Esophagus muscularis mucosa (tissue), 4 donors: Measurements from ENCODE around the gene HAO2. TPM values are rescaled to one million over a fixed set of nuclear protein-coding genes. Genes with fewer than 3 reads are reported as not detected.

Experiments
- DNase-seq: peaks from one replicate; pipeline ENCODE4 v3.0.0-alpha.2; 2017; ENCODE audit errors: extremely low spot score
- H3K27ac ChIP-seq, 4 donors: fragments of 200-600 bp; sonication (generic); replicated peaks in 1 of 4; 1 replicate in 3 of 4; 2 replicates in 1 of 4; pipeline ENCODE4 v1.5.1; 2016 to 2019; ENCODE audit warnings: mild to moderate bottlenecking in 1 of 4
- H3K27me3 ChIP-seq, 4 donors: fragments of 200-600 bp; sonication (generic); one replicate each; pipeline versions ENCODE4 v1.5.1 to v1.6.0; 2016 to 2019
- H3K36me3 ChIP-seq, 4 donors: fragments of 200-600 bp; sonication (generic); one replicate each; pipeline ENCODE4 v1.5.1; 2016 to 2019
- H3K4me1 ChIP-seq, 4 donors: fragments of 200-600 bp; sonication (generic); one replicate each; pipeline ENCODE4 v1.5.1; 2016 to 2019
- H3K4me3 ChIP-seq, 4 donors: fragments of 200-600 bp; sonication (generic); 1 replicate in 2 of 4; 2 replicates in 2 of 4; pipeline ENCODE4 v1.5.1; 2016 to 2019; ENCODE audit warnings: mild to moderate bottlenecking in 4 of 4, moderate library complexity in 1 of 4
- H3K9me3 ChIP-seq, 4 donors: fragments of 200-600 bp; sonication (generic); 1 replicate in 3 of 4; 2 replicates in 1 of 4; pipeline ENCODE4 v1.5.1; 2016 to 2019
- CTCF ChIP-seq, 3 experiments: fragments of 200-600 bp in 2 of 3; fragments of 450-650 bp in 1 of 3; sonication (generic) in 2 of 3; IDR thresholded peaks; one replicate each; pipeline ENCODE4 v1.5.1; 2017 to 2019; ENCODE audit warnings: antibody characterized with exemption in 3 of 3, mild to moderate bottlenecking in 2 of 3, moderate library complexity in 1 of 3
- EP300 ChIP-seq: sonication (generic); formaldehyde crosslinking; IDR thresholded peaks from one replicate; pipeline ENCODE4 v1.6.1; 2017; ENCODE audit warnings: antibody characterized with exemption
- POLR2A ChIP-seq: fragments of 450-650 bp; IDR thresholded peaks from one replicate; pipeline ENCODE4 v1.6.1; 2017; ENCODE audit warnings: antibody characterized with exemption, moderate library complexity, mild to moderate bottlenecking, low read depth
- POLR2AphosphoS5 ChIP-seq, 2 donors: sonication (generic); formaldehyde crosslinking; IDR thresholded peaks; one replicate each; pipeline ENCODE4 v1.6.1; 2017; ENCODE audit warnings: antibody characterized with exemption in 2 of 2
- WGBS: methylation state at CpG from one replicate; pipeline ENCODE4 v1.1.5; 2018; 5-methylcytosine and 5-hydroxymethylcytosine counted together
- intact Hi-C: fragments of 100-400 bp; cut with DNase I; formaldehyde crosslinking; loops from one replicate; pipeline ENCODE4 v1.15.1; 2023
- total RNA-seq, 4 donors: library from RNA; depleted of rRNA; stranded (reverse); fragments of >200 nt; gene quantifications; one replicate each; pipeline versions ENCODE4 v1.1.0 to v1.2.1, GENCODE V29; 2016

The HAO2 gene
- total RNA-seq, 4 donors from 2014 or later = 0.32 TPM; not detected in 3

GRCh38 chr1:119390526-119390925 lies 21.9 kb downstream of the HAO2 start:
- intact Hi-C loops = no loop called here
- TF ChIP-seq EP300 (no peak), CTCF (IDR thresholded peaks at IDR 0.05) (no peak), POLR2AphosphoS5 (IDR thresholded peaks at IDR 0.05) (no peak), POLR2A (no peak)
- Histone ChIP-seq H3K9me3 (no peaks in the 10 kb centered on the region), H3K27me3 (no peaks in the 10 kb centered on the region), H3K4me3 (no peak overlapping the region), H3K4me1 (no peaks in the 10 kb centered on the region), H3K27ac (no peak overlapping the region), H3K36me3 (no peaks in the 10 kb centered on the region)
- no peak for DNase-seq

- DNase-seq = no peak
- intact Hi-C loops = no loop called here
- Histone ChIP-seq H3K27me3 (no peaks in the 10 kb centered on the region), H3K27ac (no peak overlapping the region), H3K36me3 (no peaks in the 10 kb centered on the region), H3K9me3 (no peaks in the 10 kb centered on the region), H3K4me3 (no peak overlapping the region), H3K4me1 (no peaks in the 10 kb centered on the region)
- WGBS = 81% methylated on average over 3 of the region's 3 CpGs
- TF ChIP-seq POLR2AphosphoS5 (IDR thresholded peaks at IDR 0.05) (no peak), CTCF (IDR thresholded peaks at IDR 0.05) (no peak), POLR2A (no peak), EP300 (no peak)
Measured at GRCh38 chr1:119391749-119392148, 23.2 kb downstream of the HAO2 start.

- Histone ChIP-seq H3K4me3 (no peak overlapping the region), H3K27me3 (no peaks in the 10 kb centered on the region), H3K4me1 (no peaks in the 10 kb centered on the region), H3K9me3 (no peaks in the 10 kb centered on the region), H3K27ac (no peak overlapping the region), H3K36me3 (no peaks in the 10 kb centered on the region)
- TF ChIP-seq EP300 = no peak
- no peak for TF ChIP-seq POLR2A
- no peak for TF ChIP-seq CTCF (IDR thresholded peaks at IDR 0.05)
- TF ChIP-seq POLR2AphosphoS5 (IDR thresholded peaks at IDR 0.05) = no peak
- 89% methylated on average over 1 of the region's 1 CpG for WGBS
- no peak for DNase-seq
- intact Hi-C loops = no loop called here
Measured at GRCh38 chr1:119394085-119394484, 25.5 kb downstream of the HAO2 start.

GRCh38 chr1:119396982-119397381 lies 28.4 kb downstream of the HAO2 start:
- Histone ChIP-seq H3K36me3 (no peaks in the 10 kb centered on the region), H3K4me1 (no peaks in the 10 kb centered on the region), H3K4me3 (no peak overlapping the region), H3K27me3 (no peaks in the 10 kb centered on the region), H3K9me3 (no peaks in the 10 kb centered on the region), H3K27ac (no peak overlapping the region)
- intact Hi-C loops = no loop called here
- TF ChIP-seq POLR2AphosphoS5 (IDR thresholded peaks at IDR 0.05) (no peak), CTCF (IDR thresholded peaks at IDR 0.05) (no peak), POLR2A (no peak), EP300 (no peak)
- DNase-seq = no peak

- no peaks in the 10 kb centered on the region for H3K9me3 ChIP-seq
- no peaks in the 10 kb centered on the region for H3K4me1 ChIP-seq
- no peak for DNase-seq
- TF ChIP-seq POLR2A (no peak), POLR2AphosphoS5 (IDR thresholded peaks at IDR 0.05) (no peak), CTCF (IDR thresholded peaks at IDR 0.05) (no peak), EP300 (no peak)
- no peak overlapping the region for H3K4me3 ChIP-seq
- no peaks in the 10 kb centered on the region for H3K36me3 ChIP-seq
- 81% methylated on average over 3 of the region's 3 CpGs for WGBS
- no peak overlapping the region for H3K27ac ChIP-seq
- no peaks in the 10 kb centered on the region for H3K27me3 ChIP-seq
- intact Hi-C loops = no loop called here
Measured at GRCh38 chr1:119397986-119398385, 29.4 kb downstream of the HAO2 start.
